ENCODE data around the gene PPT1. TPM values are rescaled to one million over a fixed set of nuclear protein-coding genes. Genes with fewer than 3 reads are reported as not detected.

PPT1 gene
- total and polyA plus RNA-seq, 2 of the 4 experiments (the other 2 are of a cell fraction), result 22.7 to 55.4 TPM

- Histone ChIP-seq H3K9ac (ENCODE audit: low read depth, low read length) (peak overlapping the region; percentile 29; the same call in 1 of the 2 replicates), H3K27ac (ENCODE audit: insufficient read depth, low read length) (no peak overlapping the region), H3K4me1 (ENCODE audit: control insufficient read depth, insufficient read depth, low read length) (no peaks in the 10 kb centered on the region), H3K4ac (ENCODE audit: low read depth, low read length) (no peak overlapping the region), H3K56ac (ENCODE audit: extremely low read depth, insufficient read depth, low read length) (no peak overlapping the region), H2AFZ (replicated peaks; ENCODE audit: low read length, poor library complexity) (peak overlapping the region; percentile 89), H2AK9ac (replicated peaks; ENCODE audit: low read depth, low read length, poor library complexity) (peak overlapping the region; percentile 79), H2BK5ac (ENCODE audit: low read depth, low read length, poor library complexity, severe bottlenecking) (no peak overlapping the region), H3K9me1 (ENCODE audit: insufficient read depth, low read length) (no peaks in the 10 kb centered on the region), H4K8ac (ENCODE audit: low read depth in 2 of 2, low read length in 2 of 2) (peak overlapping the region in 1 of 2 experiments; percentile 9; a peak in 1 of 4 replicates), H4K91ac (ENCODE audit: insufficient read depth, low read depth, low read length) (no peak overlapping the region), H3K14ac (replicated peaks; ENCODE audit: low read depth, low read length) (0 out of 2 replicates have a peak overlapping the region, but pooled peaks have one; percentile 32), H3K4me3 (ENCODE audit: insufficient read depth, low read depth, low read length) (peak overlapping the region; percentile 26), H2AK5ac (ENCODE audit: low read depth, low read length) (no peak overlapping the region), H3K23ac (ENCODE audit: low read depth, low read length) (0 out of 2 replicates have a peak overlapping the region, but pooled peaks have one; percentile 45), H3K79me1 (ENCODE audit: low read depth in 1 of 2, low read length in 2 of 2) (no peaks in the 10 kb centered on the region), H3K27me3 (ENCODE audit: control insufficient read depth, insufficient read depth, low read length) (peaks cover 18% of the 10 kb centered on the region), H2BK120ac (ENCODE audit: low read depth, low read length) (no peak overlapping the region), H3K4me2 (ENCODE audit: low read depth, low read length) (peak overlapping the region; percentile 57), H3K18ac (ENCODE audit: low read depth, low read length) (no peak overlapping the region), H4K5ac (ENCODE audit: low read depth, low read length) (no peak overlapping the region; the same call in 1 of the 2 replicates), H2BK20ac (ENCODE audit: low read depth, low read length) (no peak overlapping the region), H2BK15ac (ENCODE audit: low read depth, low read length) (no peak overlapping the region), H4K20me1 (ENCODE audit: insufficient read depth, low read length) (no peaks in the 10 kb centered on the region), H3K9me3 (ENCODE audit: control insufficient read depth, insufficient read depth, low read length) (no peaks in the 10 kb centered on the region), H3K36me3 (ENCODE audit: control insufficient read depth, insufficient read depth, low read length) (no peaks in the 10 kb centered on the region)
- dilution Hi-C loops (cut with HindIII; ENCODE audit: low sequenced_read_pairs, unreplicated experiment), result no loop called here
- TF ChIP-seq USF2 (IDR thresholded peaks at IDR 0.05; ENCODE audit: low read depth, low read length) (no peak), MAZ (IDR thresholded peaks at IDR 0.05; ENCODE audit: borderline replicate concordance, low read depth, low read length) (no peak), NFE2L2 (IDR thresholded peaks at IDR 0.05; ENCODE audit: low read depth, low read length) (no peak), CEBPB (IDR thresholded peaks at IDR 0.05; ENCODE audit: low read depth, low read length) (no peak), MAFK (IDR thresholded peaks at IDR 0.05; ENCODE audit: low read depth, low read length) (no peak), CHD1 (IDR thresholded peaks at IDR 0.05; ENCODE audit: low read depth, low read length) (no peak), RFX5 (IDR thresholded peaks at IDR 0.05; ENCODE audit: low read depth, low read length) (no peak), POLR2A (IDR thresholded peaks at IDR 0.05; ENCODE audit: low read depth, low read length) (no peak), CTCF (conservative IDR thresholded peaks at IDR 0.05; ENCODE audit: low read depth, low read length) (no peak)
- no TSS peak for BruUV-seq (replicated peaks)
- 23% methylated on average over 30 of the region's 44 CpGs; no CpG with 5 or more reads in 1 of the 2 experiments for WGBS, 2 experiments (ENCODE audit: extremely low coverage in 2 of 2, insufficient read length in 1 of 2)
- DNase-seq (peak; percentile 1), ATAC-seq (ENCODE audit: low read depth) (peak; percentile 67)
- POLR2A ChIA-PET (ENCODE audit: unreplicated experiment), result no interaction called here
- intact Hi-C loops (cut with micrococcal nuclease), result no loop called here
- CTCF ChIA-PET, result interaction anchor here (2.4 kb wide), 1 partner anchor 11 kb away, joined by 10 read pairs; no protein-coding TSS in a partner anchor
- in situ Hi-C loops (cut with MboI; ENCODE audit: low sequenced_read_pairs), result no loop called here
These were observed 35.6 kb upstream of the PPT1 start for GRCh38 chr1:40132383-40133311.
